SK-N-MC (cell line): ENCODE data around the gene CFAP65.

Experiments
- DNase-seq: peaks from one replicate; pipeline ENCODE4 v3.0.0-alpha.2; 2011; ENCODE audit warnings: low read depth, low spot score
- H3K27ac ChIP-seq: fragments of 200-600 bp; sonication (generic); 2 replicates; pipeline ENCODE4 v1.5.1; 2016; ENCODE audit warnings: mixed run types
- H3K36me3 ChIP-seq: fragments of 200-600 bp; sonication (generic); 2 replicates; pipeline ENCODE4 v1.6.1; 2017; ENCODE audit warnings: antibody characterized with exemption, low read length, mixed read lengths; ENCODE audit not compliant: insufficient read depth
- H3K4me3 ChIP-seq: fragments of 200-600 bp; sonication (generic); 2 replicates; pipeline ENCODE4 v1.5.1; 2016
- H3K9ac ChIP-seq: fragments of 200-600 bp; sonication (generic); 2 replicates; pipeline ENCODE4 v1.8.0; 2017; ENCODE audit warnings: mixed run types, mixed read lengths; ENCODE audit not compliant: insufficient read length
- H3K9me3 ChIP-seq: fragments of 200-600 bp; sonication (generic); 2 replicates; pipeline ENCODE4 v1.6.1; 2017; ENCODE audit warnings: low read depth, mild to moderate bottlenecking, antibody characterized with exemption, low read length, moderate library complexity, mixed read lengths
- EZH2 ChIP-seq: fragments of 200-600 bp; sonication (generic); IDR thresholded peaks from one replicate; pipeline ENCODE4 v1.6.1; 2017; ENCODE audit warnings: antibody characterized with exemption
- FOXP2 ChIP-seq: optimal IDR thresholded peaks from 2 replicates; pipeline ENCODE3; 2011; ENCODE audit warnings: mild to moderate bottlenecking, moderate library complexity; ENCODE audit not compliant: insufficient read depth; ENCODE audit errors: extremely low read length, control extremely low read depth
- POLR2AphosphoS5 ChIP-seq: IDR thresholded peaks from 2 replicates; pipeline ENCODE4 v1.6.1; 2012; ENCODE audit warnings: mild to moderate bottlenecking, low read depth, low read length, borderline replicate concordance

Gene CFAP65

GRCh38 chr2:219042750-219043149, 1.4 kb upstream of the CFAP65 start:
- Histone ChIP-seq H3K9ac (no peak overlapping the region), H3K36me3 (no peaks in the 10 kb centered on the region), H3K27ac (no peak overlapping the region), H3K9me3 (no peaks in the 10 kb centered on the region), H3K4me3 (no peak overlapping the region)
- no peak for DNase-seq
- TF ChIP-seq FOXP2, result no peak

GRCh38 chr2:219042157-219042556, 841 bp upstream of the CFAP65 start:
- H3K36me3 ChIP-seq, result no peaks in the 10 kb centered on the region

GRCh38 chr2:219038600-219038999, 2.7 kb downstream of the CFAP65 start:
- no peak for DNase-seq
- H3K4me3 ChIP-seq, result no peak overlapping the region
- H3K27ac ChIP-seq, result no peak overlapping the region
- TF ChIP-seq POLR2AphosphoS5 (no peak), FOXP2 (no peak), EZH2 (no peak)
- H3K9ac ChIP-seq, result no peak overlapping the region
- no peaks in the 10 kb centered on the region for H3K9me3 ChIP-seq
- no peaks in the 10 kb centered on the region for H3K36me3 ChIP-seq

More at GRCh38 chr2:219042157-219042556, 841 bp upstream of the CFAP65 start:
- no peak for DNase-seq
- H3K9ac ChIP-seq, result no peak overlapping the region
- H3K27ac ChIP-seq, result no peak overlapping the region
- H3K4me3 ChIP-seq, result no peak overlapping the region
- H3K9me3 ChIP-seq, result no peaks in the 10 kb centered on the region
- TF ChIP-seq EZH2, result no peak
- no peak for TF ChIP-seq FOXP2
- TF ChIP-seq POLR2AphosphoS5, result no peak

- H3K36me3 ChIP-seq, result no peaks in the 10 kb centered on the region
- DNase-seq, result no peak
- H3K9ac ChIP-seq, result no peak overlapping the region
- no peak overlapping the region for H3K4me3 ChIP-seq
- no peak for TF ChIP-seq POLR2AphosphoS5
- no peak for TF ChIP-seq FOXP2
- no peaks in the 10 kb centered on the region for H3K9me3 ChIP-seq
- H3K27ac ChIP-seq, result no peak overlapping the region
Measured at GRCh38 chr2:219037783-219038499, 3.4 kb downstream of the CFAP65 start.

GRCh38 chr2:219035942-219036341, 5.4 kb downstream of the CFAP65 start:
- no peak overlapping the region for H3K9ac ChIP-seq
- H3K27ac ChIP-seq, result no peak overlapping the region
- H3K4me3 ChIP-seq, result no peak overlapping the region
- H3K36me3 ChIP-seq, result no peaks in the 10 kb centered on the region
- H3K9me3 ChIP-seq, result no peaks in the 10 kb centered on the region
- DNase-seq, result no peak
- TF ChIP-seq EZH2 (no peak), POLR2AphosphoS5 (no peak), FOXP2 (no peak)

GRCh38 chr2:219034823-219035222, 6.5 kb downstream of the CFAP65 start:
- no peaks in the 10 kb centered on the region for H3K36me3 ChIP-seq
- no peaks in the 10 kb centered on the region for H3K9me3 ChIP-seq
- no peak overlapping the region for H3K4me3 ChIP-seq
- DNase-seq, result no peak
- H3K27ac ChIP-seq, result no peak overlapping the region
- TF ChIP-seq POLR2AphosphoS5 (no peak), FOXP2 (no peak), EZH2 (no peak)
- no peak overlapping the region for H3K9ac ChIP-seq

GRCh38 chr2:219032051-219032745, 9.1 kb downstream of the CFAP65 start:
- no peak for DNase-seq
- Histone ChIP-seq H3K9ac (no peak overlapping the region), H3K4me3 (no peak overlapping the region), H3K27ac (no peak overlapping the region), H3K9me3 (no peaks in the 10 kb centered on the region), H3K36me3 (no peaks in the 10 kb centered on the region)
- no peak for TF ChIP-seq FOXP2

- Histone ChIP-seq H3K36me3 (no peaks in the 10 kb centered on the region), H3K9ac (no peak overlapping the region), H3K27ac (no peak overlapping the region), H3K4me3 (no peak overlapping the region), H3K9me3 (no peaks in the 10 kb centered on the region)
- no peak for TF ChIP-seq EZH2
- no peak for TF ChIP-seq POLR2AphosphoS5
- TF ChIP-seq FOXP2, result no peak
- DNase-seq, result no peak
Measured at GRCh38 chr2:219031005-219031738, 10.1 kb downstream of the CFAP65 start.
